UCSD-AML1 (cell line): ENCODE measurements around the gene PKD1L1.
"Not testable (repeated sequence)": the region's sequence is repeated elsewhere in the genome, so short reads cannot be mapped to it uniquely, and the experiment has no call there.

ENCODE experiments used
- DNase-seq: peaks from one replicate; lab custom pipeline; 2025; ENCODE audit not compliant: unreplicated experiment; lab: John Stamatoyannopoulos, UW

Gene PKD1L1

GRCh38 chr7:47939425-47940036, 8.7 kb downstream of the PKD1L1 start:
- DNase-seq, result no peak

- no peak for DNase-seq
These were observed 9.6 kb downstream of the PKD1L1 start for GRCh38 chr7:47938574-47939165.

DNA sequence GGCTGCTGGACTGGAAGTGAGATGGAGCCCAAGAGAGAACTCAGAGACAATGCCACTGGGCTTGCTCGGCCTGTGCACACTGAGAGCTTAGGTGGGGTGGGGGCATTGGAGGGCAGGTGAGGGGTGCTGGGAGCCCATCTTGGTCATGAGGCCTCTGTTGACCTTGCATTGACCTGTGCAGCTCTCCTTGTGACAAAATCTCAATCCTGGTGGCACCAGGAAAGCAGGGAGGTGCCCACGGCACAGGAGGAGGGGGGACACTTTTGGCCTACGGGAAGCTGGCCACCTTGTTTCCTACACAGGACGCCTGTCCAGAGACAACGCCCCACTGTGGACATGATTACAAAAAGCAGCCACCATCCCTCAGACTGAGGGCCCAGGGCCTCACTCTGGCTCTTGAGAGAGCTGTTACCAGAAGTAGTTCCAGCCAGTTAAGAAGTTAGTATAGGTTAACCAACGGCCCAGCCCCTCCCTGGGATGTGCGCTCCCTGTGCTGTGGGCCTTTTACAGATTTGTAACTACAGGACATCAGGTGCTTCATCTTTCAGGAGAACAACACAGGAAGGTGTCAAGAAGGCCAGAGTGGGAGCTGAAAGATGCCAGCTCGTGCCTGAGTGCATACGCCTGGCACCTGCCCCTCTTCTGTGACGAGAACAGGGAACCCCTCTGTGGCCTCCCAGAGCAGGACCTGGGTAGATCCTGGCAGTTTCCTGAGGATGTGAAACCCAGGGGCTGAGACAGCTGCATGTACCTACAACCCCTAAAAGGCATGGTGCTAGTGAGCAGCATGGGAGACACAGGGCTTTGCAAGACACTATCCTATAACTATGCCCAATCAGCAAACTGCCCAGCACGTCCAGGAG, 10.3 kb downstream of the PKD1L1 start:
- no peak for DNase-seq

DNA sequence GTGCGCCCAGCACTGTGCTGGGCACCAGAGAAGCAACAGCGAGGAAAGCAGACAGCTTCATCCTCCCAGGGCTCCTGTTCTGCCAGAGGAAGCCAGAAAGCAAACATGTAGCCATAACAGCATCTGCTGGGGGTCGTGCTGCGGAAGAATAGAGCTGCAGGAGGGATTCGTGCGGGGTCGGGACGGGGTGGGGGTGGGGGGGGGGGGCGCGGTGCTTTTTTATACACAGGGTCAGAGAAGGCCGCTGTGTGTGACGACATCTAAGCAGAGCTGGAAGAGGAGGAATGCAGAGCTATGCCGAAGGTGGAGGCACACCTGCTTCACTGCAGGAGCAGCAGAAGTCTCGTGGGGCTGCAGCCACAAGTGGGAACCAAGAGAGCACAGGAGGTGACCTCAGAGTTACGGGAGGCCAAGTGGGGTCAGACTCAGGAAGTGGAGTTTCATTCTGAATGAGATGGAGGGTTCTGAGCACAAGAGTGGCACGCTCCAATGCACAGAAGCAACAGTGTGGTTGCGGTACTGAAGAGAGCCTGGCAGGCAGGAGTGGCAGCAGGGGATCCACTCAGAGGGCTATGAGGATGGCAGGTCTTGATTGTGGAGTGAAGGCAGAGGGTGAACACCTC, 11.1 kb downstream of the PKD1L1 start:
- DNase-seq, result no peak

GRCh38 chr7:47936323-47936722, 11.9 kb downstream of the PKD1L1 start:
- no peak for DNase-seq

DNA sequence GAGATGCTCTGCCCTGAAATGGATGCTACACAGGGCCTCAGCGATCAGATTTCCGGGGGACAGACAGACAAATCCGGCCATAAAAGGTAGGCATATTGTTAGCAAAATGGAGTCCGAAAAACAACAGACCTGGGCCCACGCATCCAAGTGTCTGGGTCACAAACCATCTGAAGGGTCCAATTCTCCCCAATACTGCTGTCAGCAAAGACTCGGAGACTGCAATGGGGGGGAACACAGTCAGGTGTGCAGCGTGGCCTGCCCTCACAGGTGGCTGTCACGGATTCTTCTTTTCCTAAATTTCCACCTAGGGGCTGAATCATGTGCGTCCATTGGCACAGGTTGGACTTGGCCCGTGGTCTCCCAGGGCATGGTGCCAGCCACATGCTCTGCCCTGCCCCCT, 12.9 kb downstream of the PKD1L1 start:
- DNase-seq, result no peak

GRCh38 chr7:47934831-47935230, 13.4 kb downstream of the PKD1L1 start:
- no peak for DNase-seq

GRCh38 chr7:47933215-47933614, 15.1 kb downstream of the PKD1L1 start:
- no peak for DNase-seq

DNA sequence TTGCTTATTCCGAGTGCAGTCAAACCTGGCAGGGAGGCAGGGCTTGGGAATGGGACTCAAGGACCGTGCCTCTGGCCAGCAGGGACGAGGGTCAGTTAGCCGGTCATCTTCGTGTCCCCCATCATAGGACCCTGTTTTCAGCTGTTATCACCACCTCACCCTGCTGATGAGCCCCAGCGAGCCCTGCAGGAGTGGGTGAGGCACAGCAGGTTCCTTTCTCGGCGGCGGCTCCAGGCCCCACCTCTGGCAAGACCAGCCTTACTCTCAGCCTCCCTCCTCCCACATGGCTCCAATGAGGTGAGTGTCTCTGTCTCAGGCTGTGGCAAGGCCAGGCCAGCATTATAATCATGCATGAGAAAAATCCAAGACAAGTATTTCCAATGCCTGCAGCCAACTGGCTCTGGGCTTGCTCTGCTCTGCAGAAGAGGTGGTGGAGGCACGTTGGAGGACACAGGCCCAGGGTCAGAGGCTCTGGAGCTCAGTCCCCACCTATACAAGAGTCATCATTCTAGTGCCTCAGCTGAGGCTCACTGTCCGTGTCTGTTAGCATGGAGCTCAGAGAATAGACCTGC, 15.7 kb downstream of the PKD1L1 start:
- DNase-seq, result no peak

DNA sequence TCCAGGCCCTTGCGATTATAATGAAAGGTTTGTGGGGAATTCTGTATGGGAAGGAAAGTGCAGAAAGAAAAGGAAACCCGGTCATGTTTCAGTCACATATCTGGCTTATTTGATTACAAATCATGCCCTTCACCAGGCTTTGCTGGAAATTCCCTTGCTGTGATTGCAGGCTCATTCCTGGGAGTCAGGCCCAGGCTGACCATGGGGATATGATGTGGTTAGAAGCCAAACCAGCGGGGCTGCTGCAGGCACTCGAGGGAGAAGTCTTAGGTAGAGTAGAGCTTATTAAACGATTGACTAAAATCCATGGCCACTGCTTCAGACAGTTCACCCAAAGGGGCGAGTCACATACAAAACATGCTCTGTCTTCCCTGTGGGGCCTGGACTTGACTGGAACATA, 16.2 kb downstream of the PKD1L1 start:
- DNase-seq, result no peak

- DNase-seq, result no peak
These were observed 17.0 kb downstream of the PKD1L1 start for GRCh38 chr7:47931005-47932004.

GRCh38 chr7:47924266-47924665, 24.0 kb downstream of the PKD1L1 start:
- no peak for DNase-seq

DNA sequence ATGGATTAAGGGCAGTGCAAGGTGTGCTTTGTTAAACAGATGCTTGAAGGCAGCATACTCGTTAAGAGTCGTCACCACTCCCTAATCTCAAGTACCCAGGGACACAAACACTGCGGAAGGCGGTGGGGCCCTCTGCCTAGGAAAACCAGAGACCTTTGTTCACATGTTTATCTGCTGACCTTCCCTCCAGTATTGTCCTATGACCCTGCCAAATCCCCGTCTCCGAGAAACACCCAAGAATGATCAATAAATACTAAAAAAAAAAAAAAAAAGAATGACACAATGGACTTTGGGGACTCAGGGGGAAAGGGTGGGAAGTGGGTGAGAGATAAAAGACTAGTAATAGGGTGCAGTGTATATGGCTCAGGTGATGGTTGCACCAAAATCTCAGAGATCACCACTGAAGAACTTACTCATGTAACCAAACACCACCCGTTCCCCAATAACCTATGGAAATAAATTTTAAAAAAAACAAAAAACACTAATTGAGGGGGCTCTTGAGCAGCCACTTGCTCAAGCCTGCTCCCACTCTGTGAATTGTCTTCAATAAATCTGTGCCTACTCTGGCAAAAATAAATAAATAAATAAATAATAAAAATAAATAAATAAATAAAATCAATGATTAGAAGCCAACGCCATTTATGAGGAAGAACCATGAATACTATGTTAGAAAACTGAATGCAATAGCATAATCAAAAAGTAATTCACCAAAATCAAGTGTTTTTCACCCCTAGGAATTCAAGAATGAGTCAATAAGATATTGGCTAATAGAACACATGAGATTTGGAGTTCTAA, 25.0 kb downstream of the PKD1L1 start:
- not testable (repeated sequence) for DNase-seq

DNA sequence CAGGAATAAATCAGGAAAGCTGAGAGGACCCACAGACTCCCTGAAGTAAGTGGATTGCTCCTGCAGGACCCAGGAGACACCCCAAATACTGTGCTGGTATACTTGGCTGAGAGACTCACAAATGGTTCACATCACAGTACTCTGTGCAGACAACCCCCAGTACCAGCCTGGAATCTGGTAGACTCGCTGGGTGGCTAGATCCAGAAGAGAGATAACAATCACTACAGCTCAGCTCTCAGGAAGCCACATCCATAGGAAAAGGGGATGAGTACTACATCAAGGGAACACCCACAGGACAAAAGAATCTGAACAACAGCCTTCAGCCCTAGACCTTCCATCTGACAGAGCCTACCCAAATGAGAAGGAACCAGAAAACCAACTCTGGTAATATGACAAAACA, 31.8 kb downstream of the PKD1L1 start:
- not testable (repeated sequence) for DNase-seq

DNA sequence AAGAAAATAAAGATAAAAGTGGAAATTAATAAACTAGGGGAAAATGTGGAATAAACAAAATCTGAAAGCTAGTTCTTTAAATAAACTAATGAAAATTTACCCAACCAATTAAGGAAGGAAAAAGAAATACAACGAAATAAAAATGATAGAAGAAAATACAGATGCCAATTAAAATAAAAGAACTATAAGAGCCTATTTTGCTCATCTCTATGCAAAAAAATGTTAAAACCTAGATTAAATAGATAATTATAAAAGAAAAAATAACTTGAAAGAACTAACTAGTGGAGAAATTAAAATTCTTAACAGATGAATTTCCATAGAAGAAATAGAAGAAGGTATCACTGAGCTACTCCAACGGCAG, 32.7 kb downstream of the PKD1L1 start:
- no peak for DNase-seq

- no peak for DNase-seq
These were observed 33.3 kb downstream of the PKD1L1 start for GRCh38 chr7:47914717-47915615.

DNA sequence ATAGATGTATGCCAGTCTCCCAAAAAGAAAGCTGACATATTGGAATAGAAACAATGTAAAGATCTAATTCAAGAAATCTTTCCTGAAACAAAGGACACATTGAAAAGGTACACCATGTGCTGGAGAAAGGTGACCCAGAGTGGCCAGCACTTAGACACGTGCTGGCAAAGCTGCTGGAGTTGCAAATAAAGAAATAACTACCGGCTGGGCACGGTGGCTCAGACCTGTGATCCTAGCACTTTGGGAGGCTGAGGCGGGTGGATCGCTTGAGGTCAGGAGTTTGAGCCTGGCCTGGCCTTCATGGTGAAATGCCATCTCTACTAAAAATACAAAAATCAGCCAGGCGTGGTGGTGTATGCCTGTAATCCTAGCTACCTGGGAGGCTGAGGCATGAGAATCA, 35.9 kb downstream of the PKD1L1 start:
- no peak for DNase-seq

GRCh38 chr7:47908720-47909119, 39.5 kb downstream of the PKD1L1 start:
- DNase-seq, result no peak
